A549 (cell line): Measurements from ENCODE around the gene EVA1C. TPM values are rescaled to one million over a fixed set of nuclear protein-coding genes. Genes with fewer than 3 reads are reported as not detected.
A peak's percentile ranks its signal among the peaks of the same experiment; 100 is the strongest.
"Not testable (repeated sequence)": the region's sequence is repeated elsewhere in the genome, so short reads cannot be mapped to it uniquely, and the experiment has no call there.

ENCODE experiments used
- ATAC-seq, 2 experiments: fragments of 200-7000 bp in 1 of 2; fragments of >200 bp in 1 of 2; cut with Nextera tagmentation in 1 of 2; cut with Tn5 transposase in 1 of 2; 3 replicates each; pipeline versions ENCODE4 v1.8.0 to v1.9.1; 2018 to 2020; ENCODE audit warnings: mild to moderate bottlenecking in 1 of 2, moderate library complexity in 1 of 2
- CTCF ChIA-PET: fragments of 300-600 bp; sonication (Branson Sonifier 250); formaldehyde crosslinking; extraction: SDS; loops from one replicate; lab custom pipeline; 2021; ENCODE audit warnings: antibody characterized with exemption, inconsistent platforms; lab: Yijun Ruan, JAX
- POLR2A ChIA-PET: fragments of 350-600 bp; formaldehyde crosslinking; extraction: SDS; loops from one replicate; lab custom pipeline; 2021; ENCODE audit warnings: antibody characterized with exemption, inconsistent platforms; lab: Yijun Ruan, JAX
- DNase-seq, 2 experiments: peaks; one replicate each; pipeline versions ENCODE4 v3.0.0 to v3.0.0-alpha.2; 2011 to 2016; ENCODE audit warnings: low read depth in 1 of 2, low spot score in 1 of 2
- FAIRE-seq: peaks from 2 replicates; lab custom pipeline; 2011; peaks lifted over from hg19 to GRCh38; lab: Jason Lieb, UNC
- H3K27ac ChIP-seq, 2 experiments: fragments of >200 bp; sonication (Bioruptor Twin); formaldehyde crosslinking; 3 replicates each; pipeline ENCODE4 v1.5.1; 2016 to 2017
- H3K4me1 ChIP-seq: fragments of >200 bp; sonication (Bioruptor Twin); formaldehyde crosslinking; 3 replicates; pipeline ENCODE4 v1.6.1; 2016
- H3K4me2 ChIP-seq: fragments of >200 bp; sonication (Bioruptor Twin); formaldehyde crosslinking; 3 replicates; pipeline ENCODE4 v1.6.1; 2016
- H3K4me3 ChIP-seq: fragments of >200 bp; sonication (Bioruptor Twin); formaldehyde crosslinking; 3 replicates; pipeline ENCODE4 v1.5.1; 2016
- H3K9me3 ChIP-seq: fragments of >200 bp; sonication (Bioruptor Twin); formaldehyde crosslinking; 3 replicates; pipeline ENCODE4 v1.6.1; 2016
- BHLHE40 ChIP-seq: IDR thresholded peaks from 2 replicates; pipeline ENCODE4 v1.6.1; 2012; ENCODE audit warnings: low read depth, low read length, inconsistent platforms
- CBX2 ChIP-seq: fragments of 200-600 bp; sonication (generic); IDR thresholded peaks from 2 replicates; pipeline ENCODE4 v1.6.1; 2016; ENCODE audit warnings: low read depth, mild to moderate bottlenecking, borderline replicate concordance
- CBX8 ChIP-seq: fragments of 200-600 bp; sonication (generic); IDR thresholded peaks from 2 replicates; pipeline ENCODE4 v1.6.1; 2016
- CEBPB ChIP-seq, 2 experiments: fragments of >200 bp in 1 of 2; sonication (Bioruptor Twin) in 1 of 2; formaldehyde crosslinking in 1 of 2; IDR thresholded peaks; 2 replicates each; pipeline ENCODE4 v1.6.1; 2012 to 2016
- CHD4 ChIP-seq: fragments of 200-600 bp; sonication (generic); IDR thresholded peaks from 2 replicates; pipeline ENCODE4 v1.6.1; 2016; ENCODE audit warnings: antibody characterized with exemption, mild to moderate bottlenecking, borderline replicate concordance
- CTCF ChIP-seq: fragments of >200 bp; sonication (Bioruptor Twin); formaldehyde crosslinking; IDR thresholded peaks from 3 replicates; pipeline ENCODE4 v1.5.1; 2016
- E2F6 ChIP-seq: IDR thresholded peaks from 2 replicates; pipeline ENCODE4 v1.6.1; 2012; ENCODE audit warnings: low read depth, borderline replicate concordance
- EHMT2 ChIP-seq: fragments of 200-600 bp; sonication (generic); IDR thresholded peaks from 2 replicates; pipeline ENCODE4 v1.6.1; 2016; ENCODE audit warnings: antibody characterized with exemption, low read depth, mild to moderate bottlenecking, moderate library complexity
- GATA3 ChIP-seq: IDR thresholded peaks from 2 replicates; pipeline ENCODE4 v1.6.1; 2012; ENCODE audit warnings: borderline replicate concordance
- HDAC2 ChIP-seq: fragments of 200-600 bp; sonication (generic); IDR thresholded peaks from 2 replicates; pipeline ENCODE4 v1.6.1; 2016
- HES2 ChIP-seq: fragments of >200 bp; sonication (Bioruptor Twin); formaldehyde crosslinking; IDR thresholded peaks from 2 replicates; pipeline ENCODE4 v1.6.1; 2016
- HEYL ChIP-seq: fragments of 250-450 bp; sonication (Bioruptor Pico); IDR thresholded peaks from 2 replicates; pipeline ENCODE4 v1.8.0; 2021; ENCODE audit warnings: mild to moderate bottlenecking, moderate library complexity
- HOXA7 ChIP-seq: fragments of 250-450 bp; sonication (Bioruptor Pico); IDR thresholded peaks from 2 replicates; pipeline ENCODE4 v1.5.0; 2020; ENCODE audit warnings: mild to moderate bottlenecking, moderate library complexity
- HOXB5 ChIP-seq: fragments of 250-450 bp; sonication (Bioruptor Pico); IDR thresholded peaks from 2 replicates; pipeline ENCODE4 v1.5.0; 2020; ENCODE audit warnings: mild to moderate bottlenecking, moderate library complexity
- KDM1A ChIP-seq: fragments of 200-600 bp; sonication (generic); IDR thresholded peaks from 2 replicates; pipeline ENCODE4 v1.6.1; 2016; ENCODE audit warnings: low read depth, mild to moderate bottlenecking
- MAFK ChIP-seq: fragments of 450-650 bp; IDR thresholded peaks from 2 replicates; pipeline ENCODE4 v1.6.1; 2014; ENCODE audit not compliant: partially characterized antibody
- MAX ChIP-seq: IDR thresholded peaks from 2 replicates; pipeline ENCODE4 v1.6.1; 2012
- MAZ ChIP-seq: fragments of 150-350 bp; IDR thresholded peaks from 2 replicates; pipeline ENCODE4 v1.6.1; 2014; ENCODE audit warnings: antibody characterized with exemption, low read depth, low read length, borderline replicate concordance
- MYC ChIP-seq: IDR thresholded peaks from 2 replicates; pipeline ENCODE4 v1.6.1; 2012; ENCODE audit warnings: mild to moderate bottlenecking, inconsistent platforms, low read length, improper control_type of control experiment, borderline replicate concordance
- NPAS2 ChIP-seq: fragments of 250-450 bp; sonication (Bioruptor Pico); IDR thresholded peaks from 2 replicates; pipeline ENCODE4 v1.8.0; 2022; ENCODE audit warnings: mild to moderate bottlenecking, moderate library complexity, borderline replicate concordance
- NR3C1 ChIP-seq: fragments of >200 bp; sonication (Bioruptor Twin); formaldehyde crosslinking; IDR thresholded peaks from 3 replicates; pipeline ENCODE4 v1.6.1; 2017
- PHF8 ChIP-seq: fragments of 200-600 bp; sonication (generic); IDR thresholded peaks from 2 replicates; pipeline ENCODE4 v1.6.1; 2016; ENCODE audit warnings: low read depth, mild to moderate bottlenecking, antibody characterized with exemption, moderate library complexity, borderline replicate concordance
- POLR2AphosphoS2 ChIP-seq: conservative IDR thresholded peaks from 2 replicates; pipeline ENCODE4 v1.6.1; 2012; ENCODE audit warnings: low read length, improper control_type of control experiment, inconsistent platforms
- RARB ChIP-seq: fragments of 250-450 bp; sonication (Bioruptor Pico); IDR thresholded peaks from 2 replicates; pipeline ENCODE4 v1.8.0; 2021; ENCODE audit warnings: mild to moderate bottlenecking, moderate library complexity
- SMC3 ChIP-seq: fragments of >200 bp; sonication (Bioruptor Twin); formaldehyde crosslinking; IDR thresholded peaks from 3 replicates; pipeline ENCODE4 v1.6.1; 2018; ENCODE audit warnings: inconsistent platforms
- TP53 ChIP-seq: fragments of 250-450 bp; sonication (Bioruptor Pico); IDR thresholded peaks from 2 replicates; pipeline ENCODE4 v1.5.0; 2021; ENCODE audit warnings: mild to moderate bottlenecking, moderate library complexity
- WGBS: methylation state at CpG from one replicate; pipeline ENCODE4 v1.1.6; 2017; ENCODE audit errors: missing lambda C conversion rate; 5-methylcytosine and 5-hydroxymethylcytosine counted together
- polyA plus RNA-seq, 4 experiments: library from polyadenylated mRNA; depleted of rRNA in 3 of 4; stranded (reverse); fragments of >200 nt; fragmentation: RNase III in 1 of 4; extraction: RNeasy Plus Mini Kit Qiagen cat#74134 plus additional on column Dnase treatment in 1 of 4; gene quantifications; 2 replicates in 3 of 4; 3 replicates in 1 of 4; pipeline ENCODE4 v1.2.3, GENCODE V29; 2011 to 2017
- TF ChIP-seq, protein P1 (sequence below): fragments of 250-450 bp; sonication (Bioruptor Pico); IDR thresholded peaks from 2 replicates; pipeline ENCODE4 v1.5.0; 2020; ENCODE audit warnings: low read depth, mild to moderate bottlenecking, moderate library complexity

The EVA1C gene
- polyA plus RNA-seq, 2 of the 4 experiments (the other 2 are of a cell fraction): 41.1 to 48.0 TPM

GRCh38 chr21:32389337-32390015 lies 23.0 kb upstream of the EVA1C start:
- TF ChIP-seq CTCF: no peak
- no peak for TF ChIP-seq MAX
- no peak for TF ChIP-seq SMC3
- no peak for TF ChIP-seq MAFK
- TF ChIP-seq HOXA7 (CRISPR knock-in tag): no peak
- no peak for TF ChIP-seq MAZ
- no peak for TF ChIP-seq TP53 (CRISPR knock-in tag)
- TF ChIP-seq HDAC2: no peak
- no peak for TF ChIP-seq HES2
- no peak for TF ChIP-seq CBX2
- no peak for TF ChIP-seq HEYL (CRISPR knock-in tag)
- no peak for TF ChIP-seq E2F6
- no peak for TF ChIP-seq CBX8
- no peak for TF ChIP-seq NR3C1
- no peak for TF ChIP-seq PHF8
- no peak for TF ChIP-seq KDM1A
- TF ChIP-seq, protein P1, sequence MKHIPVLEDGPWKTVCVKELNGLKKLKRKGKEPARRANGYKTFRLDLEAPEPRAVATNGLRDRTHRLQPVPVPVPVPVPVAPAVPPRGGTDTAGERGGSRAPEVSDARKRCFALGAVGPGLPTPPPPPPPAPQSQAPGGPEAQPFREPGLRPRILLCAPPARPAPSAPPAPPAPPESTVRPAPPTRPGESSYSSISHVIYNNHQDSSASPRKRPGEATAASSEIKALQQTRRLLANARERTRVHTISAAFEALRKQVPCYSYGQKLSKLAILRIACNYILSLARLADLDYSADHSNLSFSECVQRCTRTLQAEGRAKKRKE (CRISPR knock-in tag): no peak
- no peak for TF ChIP-seq CHD4
- DNase-seq: no peak
- ATAC-seq: no peak
- Histone ChIP-seq H3K4me2 (peak overlapping the region; percentile 59), H3K4me3 (no peak overlapping the region), H3K9me3 (no peaks in the 10 kb centered on the region), H3K4me1 (peaks cover 55% of the 10 kb centered on the region), H3K27ac (peak overlapping the region in 1 of 2 experiments; percentile 41; a peak in 3 of 6 replicates)
- ChIA-PET POLR2A (no interaction called here), CTCF (interaction anchor here (1.4 to 1.8 kb wide), 2 partner anchors 22 to 212 kb away, joined by 3 to 5 read pairs; no protein-coding TSS in a partner anchor)
- no peak for FAIRE-seq
- WGBS: 75% methylated on average over 5 of the region's 5 CpGs

GRCh38 chr21:32390537-32391224 lies 21.8 kb upstream of the EVA1C start:
- ATAC-seq, H3K4me3 ChIP-seq, POLR2A ChIA-PET, DNase-seq, H3K9me3 ChIP-seq, H3K27ac ChIP-seq, FAIRE-seq: not testable (repeated sequence)
- CTCF ChIA-PET: interaction anchor here (1.4 to 1.8 kb wide), 2 partner anchors 21 to 210 kb away, joined by 3 to 5 read pairs; no protein-coding TSS in a partner anchor
- H3K4me2 ChIP-seq: peak overlapping the region; percentile 95; the same call in 1 of the 3 replicates
- 71% methylated on average over 6 of the region's 11 CpGs for WGBS
- H3K4me1 ChIP-seq: peaks cover 47% of the 10 kb centered on the region

DNA sequence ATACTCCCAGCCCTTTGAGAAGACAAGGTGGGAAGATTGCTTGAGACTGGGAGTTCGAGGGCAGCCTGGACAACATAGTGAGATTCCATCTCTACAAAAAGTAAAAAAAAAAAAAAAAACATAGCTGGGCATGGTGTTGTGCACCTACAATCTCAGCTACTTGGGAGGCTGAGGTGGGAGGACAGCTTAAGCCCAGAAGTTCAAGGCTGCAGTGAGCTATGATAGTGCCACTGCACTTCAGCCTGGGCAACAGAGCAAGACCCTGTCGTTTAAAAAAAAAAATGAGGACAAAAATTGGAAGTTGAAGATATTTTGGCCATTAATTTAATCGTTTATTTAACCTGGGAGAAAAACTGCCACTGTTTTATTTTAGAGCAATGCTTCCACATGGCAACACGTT lies 20.8 kb upstream of the EVA1C start:
- Histone ChIP-seq H3K4me3 (peak overlapping the region; percentile 100), H3K4me1 (peaks cover 37% of the 10 kb centered on the region), H3K4me2 (peak overlapping the region; percentile 95), H3K27ac (peak overlapping the region; percentile 75 to 97), H3K9me3 (no peaks in the 10 kb centered on the region)
- WGBS: 19% methylated on average over 4 of the region's 4 CpGs
- ATAC-seq (no peak), FAIRE-seq (no peak), DNase-seq (no peak)
- POLR2A ChIA-PET: interaction anchor here (1.4 kb wide), 1 partner anchor 9 kb away, joined by 5 read pairs; no protein-coding TSS in a partner anchor
- CTCF ChIA-PET: interaction anchor here (0.6 to 1.2 kb wide), 6 partner anchors 10 to 1255 kb away, joined by 3 to 8 read pairs (median 3); no protein-coding TSS in a partner anchor
- TF ChIP-seq EHMT2 (no peak), CEBPB (IDR thresholded peaks at IDR 0.05) (no peak), NPAS2 (CRISPR knock-in tag) (no peak), MAZ (no peak), HOXB5 (CRISPR knock-in tag) (no peak), KDM1A (no peak), CTCF (no peak), PHF8 (no peak), BHLHE40 (no peak), GATA3 (no peak), RARB (CRISPR knock-in tag) (no peak), POLR2AphosphoS2 (no peak), MYC (no peak), MAFK (no peak)
